NCI-H1417 (cell line): ENCODE results near the gene SLC22A31.

ENCODE experiments used
- DNase-seq, 3 experiments: peaks; one replicate each; lab custom pipeline; 2025; lab: John Stamatoyannopoulos, UW

The SLC22A31 gene

DNA sequence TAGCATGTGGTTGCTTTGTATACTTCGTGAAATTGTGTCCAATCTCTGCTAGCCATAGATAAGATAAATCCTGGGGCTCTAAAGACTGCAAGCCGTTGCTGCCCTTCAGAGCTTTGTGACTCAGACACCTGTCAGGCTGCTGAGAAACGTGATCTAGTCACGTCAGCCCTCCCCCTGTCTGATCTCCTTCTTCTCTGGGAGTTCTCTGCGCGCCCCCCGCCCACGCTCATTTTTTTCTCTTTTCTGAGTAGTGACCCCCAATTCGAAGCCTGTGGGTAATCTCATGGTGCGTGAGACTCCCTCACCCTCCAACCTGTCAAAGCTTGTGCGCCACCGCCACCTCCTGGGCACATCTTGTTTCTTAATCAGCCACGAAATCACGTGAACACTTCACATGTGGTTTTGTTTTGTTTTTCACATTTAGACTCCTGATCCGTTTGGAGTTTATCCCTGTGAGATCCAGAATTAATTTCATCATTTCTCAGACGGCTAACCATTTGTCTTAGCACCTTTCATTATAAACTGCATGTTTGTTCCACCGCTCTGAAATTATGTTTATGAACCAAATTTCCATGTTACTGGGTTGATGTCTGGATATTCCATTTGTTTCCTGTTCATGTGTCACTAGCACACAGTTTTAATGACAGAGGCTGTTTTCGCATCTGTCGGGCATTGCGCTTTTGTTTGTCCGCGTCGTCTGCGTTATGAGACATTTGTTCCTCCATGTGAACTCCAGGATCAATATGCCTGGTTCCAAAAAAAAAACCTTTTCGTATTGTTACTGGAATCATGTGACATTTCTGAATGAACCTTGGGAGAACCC is 16.2 kb upstream of the SLC22A31 start:
- peak; percentile 70 to 82 (median 73) for DNase-seq

DNA sequence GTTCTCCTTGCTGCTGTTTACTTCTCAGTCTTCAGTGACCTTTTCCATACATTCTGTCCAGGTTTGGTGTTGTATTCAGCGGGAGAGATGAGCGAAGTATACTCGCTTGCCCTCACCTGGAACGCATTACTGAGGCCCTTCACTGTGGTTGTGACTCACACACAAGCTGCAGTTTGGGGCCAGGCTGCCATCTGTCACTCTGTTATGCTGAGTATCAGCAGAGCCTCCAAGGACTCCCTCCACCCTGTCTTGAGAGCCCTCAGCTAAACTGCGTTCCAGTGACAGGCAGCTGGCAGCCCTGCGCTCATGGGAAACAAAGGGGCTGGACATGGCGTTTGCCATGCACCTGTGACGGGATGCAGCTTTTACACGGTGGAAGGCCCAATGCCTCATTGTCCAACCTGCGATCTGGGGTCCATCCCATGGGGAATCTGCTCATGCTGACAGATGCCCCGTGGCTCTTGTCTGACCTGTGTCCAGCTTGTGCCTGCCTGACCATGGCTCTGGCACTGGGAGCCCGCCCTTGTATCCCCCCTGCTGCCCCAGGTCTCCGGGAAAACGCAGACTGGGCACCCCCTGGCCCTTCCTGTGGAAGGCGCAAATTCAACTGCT is 10.7 kb upstream of the SLC22A31 start:
- peak in 2 of 3 experiments; percentile 37 to 78 for DNase-seq

DNA sequence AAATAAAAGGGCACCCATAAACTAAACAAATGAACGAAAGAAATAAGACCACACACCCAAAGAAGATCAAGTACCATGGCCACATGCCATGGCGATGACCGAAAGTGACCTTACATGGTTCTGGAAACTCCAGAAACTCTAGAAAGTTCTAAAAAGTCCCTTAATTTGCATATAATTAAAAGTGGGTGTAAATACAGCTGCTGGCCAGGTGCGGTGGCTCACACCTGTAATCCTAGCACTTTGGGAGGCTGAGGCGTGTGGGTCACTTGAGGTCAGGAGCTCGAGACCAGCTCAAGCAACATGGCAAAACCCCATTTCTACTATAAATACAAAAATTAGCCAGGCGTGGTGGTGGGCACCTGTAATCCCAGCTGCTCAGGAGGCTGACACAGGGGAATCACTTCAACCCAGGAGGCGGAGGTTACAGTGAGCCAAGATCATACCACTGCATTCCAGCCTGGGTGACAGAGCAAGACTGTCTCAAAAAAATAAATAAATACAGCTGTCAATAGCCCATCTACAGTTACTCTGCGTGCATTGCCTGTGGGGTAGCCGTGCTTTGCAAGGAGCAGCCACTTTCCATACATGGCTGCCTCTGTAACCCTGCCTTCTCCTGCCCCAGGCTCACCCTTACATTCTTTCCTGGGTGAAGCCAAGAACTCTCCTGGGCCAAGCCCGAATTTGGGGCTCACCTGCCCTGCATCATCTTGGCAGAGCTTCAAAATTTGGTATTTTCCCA is 10.0 kb upstream of the SLC22A31 start:
- DNase-seq = no peak

DNA sequence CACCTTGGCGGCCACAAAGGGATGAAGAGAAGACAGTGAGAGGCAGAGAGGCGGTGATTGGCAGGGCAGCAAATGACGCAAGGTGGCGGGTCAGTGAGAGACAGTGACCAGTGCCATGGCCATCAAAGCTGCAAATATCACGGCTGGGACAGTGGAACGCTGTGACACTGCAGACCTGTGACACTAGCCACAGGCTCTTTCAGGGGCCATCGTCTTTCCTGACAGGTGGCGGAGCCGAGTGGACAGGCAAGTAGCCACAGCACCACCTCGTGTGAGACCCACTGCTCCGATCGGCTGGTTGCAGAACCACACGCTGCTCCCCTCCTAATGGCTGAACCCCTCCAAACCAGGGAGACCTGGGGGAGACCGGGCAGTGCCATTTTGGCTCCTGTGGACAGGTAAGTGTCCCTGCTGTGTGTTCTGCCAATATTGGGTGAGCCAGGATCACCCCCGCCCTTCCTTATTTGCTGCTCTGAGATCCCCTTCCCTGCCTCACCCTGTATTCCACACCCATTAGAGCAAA is 9.2 kb upstream of the SLC22A31 start:
- no peak for DNase-seq

DNA sequence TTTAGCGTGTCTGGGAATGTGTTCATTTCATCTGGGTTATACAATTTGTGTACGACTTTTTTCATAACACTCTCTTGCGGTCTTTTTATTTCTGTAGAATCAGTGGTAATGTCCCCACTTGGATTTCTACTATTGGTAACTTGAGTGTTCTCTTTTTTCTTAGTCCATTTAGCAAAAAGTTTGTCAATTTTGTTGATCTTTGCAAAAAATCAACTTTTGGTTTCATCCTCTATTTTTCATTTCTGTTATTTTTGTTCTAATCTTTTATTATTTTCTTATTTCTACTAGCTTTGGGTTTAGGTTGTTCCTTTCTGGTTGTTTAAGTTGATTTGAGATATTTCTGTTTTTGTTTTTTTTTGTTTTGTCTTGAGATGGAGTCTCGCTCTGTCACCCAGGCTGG is 7.7 kb upstream of the SLC22A31 start:
- no peak for DNase-seq

DNA sequence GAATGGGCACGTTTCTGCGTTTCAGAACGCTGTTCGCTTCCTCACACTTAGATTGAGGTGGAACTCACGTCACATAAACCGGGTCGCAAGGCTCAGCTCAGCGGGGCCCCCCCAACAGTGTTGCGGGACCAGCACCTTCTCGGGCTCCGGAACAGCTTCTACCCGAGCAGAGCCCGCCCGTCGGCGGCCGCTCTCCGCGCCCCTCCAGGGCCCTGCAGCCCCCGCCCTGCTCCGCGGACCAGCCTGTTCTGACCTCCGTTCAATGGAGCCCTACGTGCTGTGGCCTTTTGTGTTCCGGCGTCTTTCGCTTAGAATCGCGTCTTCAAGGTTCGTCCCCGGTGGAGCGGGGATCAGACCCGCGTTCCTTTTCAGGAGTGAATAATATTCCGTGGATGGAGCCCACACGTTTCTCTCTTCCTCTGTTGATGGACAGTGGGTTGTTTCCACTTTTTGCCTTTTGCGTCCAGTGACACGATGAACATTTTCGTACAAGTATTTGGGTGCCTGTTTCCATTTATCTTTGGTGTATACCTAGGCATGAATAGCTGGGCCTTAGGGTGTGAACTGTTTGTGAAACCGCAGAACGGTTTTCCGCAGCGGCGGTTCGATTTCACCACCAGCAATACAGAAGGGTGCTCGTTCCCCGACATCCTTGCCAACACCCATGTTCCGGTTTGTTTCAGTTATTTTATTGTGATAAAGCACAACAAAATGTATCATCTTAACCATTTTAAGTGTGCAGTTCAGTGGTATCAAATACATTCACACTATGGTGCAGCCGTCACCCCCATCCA is 2.3 kb upstream of the SLC22A31 start:
- peak in 2 of 3 experiments; percentile 36 to 50 for DNase-seq

DNA sequence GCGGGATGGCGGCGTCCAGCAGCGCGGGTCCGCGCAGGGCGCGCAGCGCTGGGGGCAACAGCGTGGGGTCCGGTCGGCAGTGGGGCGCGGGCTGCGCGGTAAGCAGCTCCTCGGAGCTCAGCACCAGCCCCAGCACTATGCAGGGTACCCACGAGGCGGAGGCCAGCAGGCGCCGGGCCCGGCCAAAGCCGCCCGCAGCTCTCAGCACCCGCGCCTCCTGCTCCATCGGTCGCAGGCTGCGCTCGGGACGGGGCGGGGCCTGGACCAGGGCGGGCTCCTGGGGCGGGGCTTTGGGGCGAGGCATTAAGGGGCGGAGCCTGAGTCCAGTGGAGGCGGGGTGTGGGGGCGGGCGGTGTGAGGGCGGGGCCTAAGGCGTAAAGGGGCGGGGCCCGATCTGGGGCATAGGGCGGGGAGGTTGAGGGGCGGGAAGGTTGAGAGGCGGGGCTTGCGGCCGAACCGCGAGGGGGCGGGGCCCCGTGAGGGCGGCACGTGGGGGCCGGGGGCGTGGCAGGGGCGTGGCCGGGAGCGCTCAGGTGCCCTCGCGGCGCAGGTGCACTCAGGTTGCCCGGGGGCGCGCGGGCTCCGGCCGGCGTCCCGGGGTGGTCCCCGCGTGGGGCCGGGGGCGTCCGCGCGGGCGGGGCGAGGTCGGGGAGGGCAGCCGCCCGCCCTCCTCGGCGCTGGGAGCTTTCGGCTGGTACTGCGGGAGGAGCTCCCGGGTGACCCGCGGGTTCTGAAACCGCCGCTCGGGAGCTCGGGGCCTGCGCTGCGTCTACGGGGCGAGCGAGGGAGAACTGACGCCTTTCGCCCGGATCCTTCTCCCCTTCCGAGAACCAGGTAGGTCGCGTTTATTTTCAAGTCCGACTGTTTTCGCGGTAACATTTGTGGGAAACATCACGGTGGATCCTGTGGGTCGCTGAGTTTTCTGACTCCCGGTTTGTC is 1.4 kb upstream of the SLC22A31 start:
- peak; percentile 73 to 80 (median 79) for DNase-seq

DNA sequence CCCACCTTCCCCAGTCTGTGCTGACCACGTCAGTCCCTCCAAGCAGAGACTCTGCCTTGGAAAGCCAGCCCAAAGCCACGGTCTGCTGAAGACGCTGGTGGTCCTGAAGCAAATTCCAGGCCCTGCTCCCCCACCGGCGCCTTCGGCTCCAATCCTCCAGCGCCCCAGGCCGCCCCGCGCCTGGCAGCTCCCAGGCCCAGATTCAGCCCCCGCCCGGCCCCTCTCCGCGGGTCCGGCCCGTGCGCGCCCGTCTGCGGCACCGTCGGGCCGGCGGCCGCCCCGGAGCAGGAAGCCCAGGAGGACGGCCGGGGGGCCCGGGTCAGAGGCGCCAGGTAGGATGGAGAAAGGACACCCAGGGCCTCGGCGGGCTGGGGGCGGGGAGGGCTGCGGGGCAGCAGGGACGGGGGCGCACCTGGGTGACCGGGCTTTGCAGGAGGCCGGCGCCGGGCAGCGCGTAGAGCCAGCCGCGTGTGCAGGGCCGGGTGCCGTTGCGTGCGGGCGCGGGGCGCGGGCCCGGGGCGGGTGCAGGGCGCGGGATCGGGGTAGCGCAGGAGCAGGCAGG is 594 bp upstream of the SLC22A31 start:
- DNase-seq = no peak

DNA sequence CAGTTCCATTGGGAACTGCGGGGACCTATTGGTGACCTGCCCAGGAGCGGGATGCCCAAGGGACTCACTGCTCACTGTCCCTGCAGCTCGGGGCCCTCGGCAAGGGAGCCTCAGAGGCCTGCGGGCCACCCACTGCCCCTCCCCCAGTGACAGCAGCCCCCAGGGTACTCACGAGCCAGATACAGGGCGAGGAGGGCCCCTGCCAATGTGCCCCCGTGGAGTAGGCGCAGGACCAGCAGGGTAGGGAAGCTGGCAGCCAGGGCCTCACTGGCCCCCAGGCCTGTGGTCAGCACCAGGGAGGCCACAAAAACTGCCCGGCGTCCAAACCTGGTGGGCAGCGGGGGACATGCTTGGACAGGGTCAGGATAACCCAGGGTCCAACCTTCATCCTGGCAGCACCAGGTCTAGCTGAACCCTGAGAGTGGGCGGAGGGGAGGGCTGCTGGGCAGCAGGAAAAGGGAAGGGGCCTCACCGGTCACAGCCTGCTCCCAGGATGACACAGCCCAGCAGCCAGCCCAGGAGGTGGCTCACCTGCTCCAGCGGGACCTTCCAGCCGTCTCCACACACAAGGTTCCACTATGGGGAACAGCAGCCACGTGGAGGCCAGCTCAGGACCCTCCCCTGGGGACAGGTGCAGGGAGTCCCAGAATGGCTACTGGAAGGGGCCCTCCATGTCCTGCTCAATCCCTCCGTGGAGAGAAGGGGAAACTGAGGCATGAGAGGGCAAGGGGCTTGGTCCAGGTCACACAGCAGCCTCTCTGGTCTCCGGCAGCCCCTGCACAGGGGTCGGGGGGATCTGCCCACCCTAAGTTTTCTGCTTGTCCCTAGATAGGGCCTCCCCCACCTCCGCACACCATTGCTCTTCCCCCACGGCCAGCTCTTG is 855 bp downstream of the SLC22A31 start:
- DNase-seq = no peak

DNA sequence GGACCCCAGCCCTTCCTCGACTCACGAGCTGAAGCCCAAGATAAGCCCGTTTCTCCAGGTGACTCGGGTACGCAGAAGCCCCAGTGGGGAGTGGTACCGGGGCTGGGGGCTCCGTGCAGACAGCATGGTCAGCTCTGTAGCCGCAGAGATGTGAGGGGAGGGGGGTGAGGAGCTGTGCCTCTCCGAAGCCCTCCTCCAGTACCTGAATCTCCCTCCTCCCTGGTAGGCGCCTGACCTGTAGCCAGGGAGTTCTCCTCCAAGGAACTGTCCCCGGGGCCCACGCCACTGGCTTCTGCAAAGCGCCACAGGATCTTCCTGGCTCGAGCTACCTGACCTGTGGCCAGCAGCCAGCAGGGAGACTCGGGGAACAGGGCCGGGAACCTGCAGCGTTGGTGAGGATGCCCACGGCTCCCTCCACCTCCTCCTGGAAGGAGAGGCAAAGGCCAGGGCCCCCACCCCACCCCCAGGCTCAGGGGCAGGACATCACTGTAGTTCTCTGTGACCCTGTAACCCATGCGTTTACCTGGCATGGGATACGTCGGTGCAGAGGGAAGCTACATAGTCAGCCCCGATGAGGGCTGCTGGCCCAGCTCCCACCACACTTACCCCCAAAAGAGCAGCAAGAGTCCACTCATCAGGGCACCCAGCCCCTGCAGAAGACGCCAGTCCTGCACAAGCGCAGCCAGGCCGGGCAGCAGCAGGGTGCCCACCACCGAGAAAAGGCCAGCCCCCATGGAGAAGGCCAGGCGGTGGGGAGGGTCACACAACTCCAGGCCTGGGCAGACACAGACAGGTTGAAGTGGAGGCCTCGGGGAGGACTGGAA is 1.7 kb downstream of the SLC22A31 start:
- DNase-seq = no peak

DNA sequence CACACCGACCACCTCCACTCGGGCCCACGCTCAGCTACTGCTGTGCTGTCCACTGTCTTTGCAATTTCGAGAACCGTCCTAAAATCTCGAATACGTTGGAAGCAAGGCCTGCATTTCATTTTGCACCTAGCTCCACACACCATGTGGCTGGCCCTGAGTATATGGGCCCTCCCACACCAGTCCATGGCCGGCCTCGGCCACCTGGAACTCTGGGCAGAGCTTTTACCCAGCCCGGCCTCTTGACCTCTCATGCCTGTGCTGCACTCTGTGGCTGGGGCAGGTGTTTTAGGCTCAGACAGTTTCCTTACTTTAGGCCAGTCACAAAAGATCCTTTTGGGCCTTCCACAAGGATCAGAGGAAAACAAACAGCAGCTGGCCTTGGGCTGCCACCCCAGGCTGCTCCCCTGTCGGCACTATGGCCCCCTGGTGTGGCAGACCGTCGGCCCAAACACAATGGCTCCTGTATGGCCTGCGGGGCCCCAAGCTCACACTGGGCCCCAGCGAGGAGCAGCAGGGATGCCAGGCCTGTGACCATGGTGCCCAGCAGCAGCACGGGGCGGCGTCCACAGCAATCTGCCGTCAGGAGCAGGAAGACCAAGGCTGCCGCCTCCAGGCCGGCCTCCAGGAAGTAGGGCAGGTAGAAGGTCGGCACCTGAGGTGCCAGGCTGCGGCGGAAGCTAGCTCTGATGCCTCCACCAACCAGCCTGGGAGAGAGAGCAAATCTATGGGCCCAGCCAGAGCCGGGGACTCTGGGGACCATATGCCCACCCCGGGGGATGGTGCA is 2.5 kb downstream of the SLC22A31 start:
- peak in 1 of 3 experiments; percentile 25 for DNase-seq

DNA sequence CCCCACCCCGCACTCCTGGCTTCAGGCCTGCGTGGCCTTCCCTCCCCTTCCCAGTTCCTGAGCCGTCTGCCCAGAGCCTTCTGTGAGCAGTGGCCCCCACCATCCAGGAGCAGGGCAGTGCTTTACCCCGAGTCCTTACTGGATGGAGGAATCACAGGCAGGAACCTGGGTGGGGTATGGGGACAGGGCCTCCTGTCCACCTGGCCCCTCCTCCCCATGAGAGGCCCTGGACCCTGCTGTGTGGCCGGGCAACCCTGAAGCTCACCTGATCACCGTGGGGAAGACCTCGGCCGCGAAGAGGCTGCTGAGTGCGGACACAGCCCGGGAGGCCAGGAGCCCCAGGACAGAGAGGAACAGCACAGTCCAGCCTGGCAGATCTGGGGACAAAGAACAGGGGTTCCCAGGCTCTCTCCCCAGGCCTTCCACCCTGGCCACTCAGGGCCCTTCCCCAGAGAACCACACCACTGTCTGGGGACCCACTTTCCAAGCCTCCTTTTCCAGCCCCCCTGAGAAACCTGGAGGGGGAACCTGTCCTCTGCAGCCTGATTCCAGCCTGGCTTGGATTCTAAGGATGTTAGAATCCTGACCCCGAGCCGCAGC is 3.2 kb downstream of the SLC22A31 start:
- no peak for DNase-seq

DNA sequence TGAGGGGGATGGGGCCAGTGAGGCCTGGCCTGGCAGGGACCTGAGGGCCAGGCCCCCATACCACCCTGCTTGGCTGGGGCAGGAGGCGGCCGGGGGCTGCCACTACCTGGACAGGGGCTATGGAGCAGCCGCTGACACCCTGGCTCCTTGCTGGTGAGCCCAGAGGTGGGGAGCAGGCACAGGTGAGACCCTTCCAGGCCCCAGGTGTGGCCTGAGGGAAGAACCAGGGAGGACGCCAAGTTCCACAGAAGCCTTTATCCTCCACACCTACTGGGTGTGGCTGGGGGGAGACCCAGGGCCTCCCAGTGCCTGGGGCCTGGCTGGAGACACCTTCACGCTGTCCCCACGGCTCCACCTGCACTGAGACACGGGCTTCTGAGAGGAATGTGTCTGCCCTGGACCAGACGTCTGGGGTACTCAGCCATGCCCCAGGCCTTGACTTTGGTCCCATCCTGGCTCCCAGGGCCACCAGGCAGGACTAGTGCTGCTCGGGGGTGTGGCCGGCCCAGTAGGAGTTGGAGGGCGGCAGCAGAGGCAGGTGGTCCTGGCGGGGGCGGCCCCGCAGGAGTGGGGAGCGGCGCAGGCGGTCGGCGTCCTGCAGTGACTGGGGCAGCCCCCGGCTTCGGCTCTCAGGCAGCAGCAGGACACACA is 4.7 kb downstream of the SLC22A31 start:
- DNase-seq = no peak

DNA sequence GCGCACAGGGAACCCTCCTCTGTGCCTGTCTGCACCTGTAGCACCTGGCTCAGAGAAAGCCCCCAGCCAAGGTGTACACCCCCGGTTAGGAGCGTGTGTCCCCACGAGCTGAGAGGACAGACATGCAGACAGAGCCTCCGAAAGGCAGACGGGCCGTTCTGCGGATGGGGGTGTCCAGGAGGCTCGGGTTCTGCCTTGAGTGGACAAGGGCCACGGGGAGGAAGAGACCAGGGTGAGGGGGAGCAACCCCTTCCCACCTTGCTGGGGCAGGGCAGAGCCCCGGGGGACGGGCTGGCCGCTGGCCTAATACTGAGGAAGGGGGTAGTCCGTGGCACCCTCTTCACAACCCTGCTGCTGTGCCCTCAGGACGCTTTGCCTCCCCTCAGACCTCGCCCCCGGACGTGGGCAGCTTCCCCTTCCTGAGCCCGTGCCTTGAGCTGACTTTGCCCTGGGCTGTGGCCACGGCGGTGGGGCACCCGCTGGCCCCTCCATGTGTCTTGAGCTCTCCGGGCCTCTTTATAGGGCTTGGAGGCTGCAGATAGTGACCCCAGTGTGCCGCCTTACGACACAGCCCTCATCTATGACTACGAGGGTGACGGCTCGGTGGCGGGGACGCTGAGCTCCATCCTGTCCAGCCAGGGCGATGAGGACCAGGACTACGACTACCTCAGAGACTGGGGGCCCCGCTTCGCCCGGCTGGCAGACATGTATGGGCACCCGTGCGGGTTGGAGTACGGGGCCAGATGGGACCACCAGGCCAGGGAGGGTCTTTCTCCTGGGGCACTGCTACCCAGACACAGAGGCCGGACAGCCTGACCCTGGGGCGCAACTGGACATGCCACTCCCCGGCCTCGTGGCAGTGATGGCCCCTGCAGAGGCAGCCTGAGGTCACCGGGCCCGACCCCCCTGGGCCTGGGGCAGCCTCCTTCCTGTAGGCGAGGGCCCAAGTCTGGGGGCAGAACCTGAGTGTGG is 5.7 kb downstream of the SLC22A31 start:
- no peak for DNase-seq

DNA sequence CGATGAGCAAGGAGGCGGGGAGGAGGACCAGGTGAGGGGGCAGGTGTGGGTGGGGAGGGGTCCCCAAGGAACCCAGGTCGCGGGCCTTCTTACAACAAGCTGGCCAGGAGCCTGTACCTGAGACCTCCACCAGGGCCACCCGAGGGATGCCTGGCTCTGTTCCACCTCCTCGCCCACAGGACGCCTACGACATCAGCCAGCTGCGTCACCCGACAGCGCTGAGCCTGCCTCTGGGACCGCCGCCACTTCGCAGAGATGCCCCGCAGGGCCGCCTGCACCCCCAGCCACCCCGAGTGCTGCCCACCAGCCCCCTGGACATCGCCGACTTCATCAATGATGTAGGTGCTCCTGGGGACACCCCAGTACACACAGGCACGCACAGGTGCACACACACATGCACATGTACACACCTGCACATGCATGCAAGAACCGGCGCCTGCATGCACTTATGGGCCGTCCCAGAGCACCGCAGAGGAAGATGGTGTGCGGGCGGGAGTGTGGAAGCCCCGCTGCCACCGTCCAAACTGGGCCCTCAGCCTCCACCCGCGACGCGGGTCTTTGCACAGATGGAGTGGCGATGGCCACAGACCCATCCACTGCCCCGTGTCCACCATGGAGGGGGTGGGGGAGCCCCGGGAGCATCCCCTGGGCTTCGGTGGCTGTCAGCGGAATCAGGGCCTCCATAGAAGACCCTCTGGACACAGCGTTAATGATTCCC is 6.6 kb downstream of the SLC22A31 start:
- no peak for DNase-seq
